OCI-LY1 (cell line): ENCODE data around the gene IGF1R.

Source experiments
- H2AFZ ChIP-seq: fragments of 200-600 bp; sonication (generic), shearing (Covaris generic); 2 replicates; pipeline ENCODE4 v1.6.0; 2014; ENCODE audit warnings: antibody characterized with exemption, mild to moderate bottlenecking, low read length
- H3F3A ChIP-seq: fragments of 200-600 bp; sonication (generic), shearing (Covaris generic); 2 replicates; pipeline ENCODE4 v1.6.0; 2014; ENCODE audit warnings: mild to moderate bottlenecking, antibody characterized with exemption, low read length, moderate library complexity; ENCODE audit not compliant: insufficient read depth
- H3K27ac ChIP-seq: fragments of 200-600 bp; sonication (generic); 2 replicates; pipeline ENCODE4 v1.5.1; 2014; ENCODE audit warnings: low read length, mixed run types, mild to moderate bottlenecking, low read depth; ENCODE audit not compliant: poor library complexity, severe bottlenecking
- H3K27me3 ChIP-seq: fragments of 200-600 bp; sonication (generic); 2 replicates; pipeline ENCODE4 v1.6.0; 2014; ENCODE audit warnings: antibody characterized with exemption, mild to moderate bottlenecking, low read length, moderate library complexity; ENCODE audit not compliant: insufficient read depth
- H3K36me3 ChIP-seq: fragments of 200-600 bp; sonication (generic); 2 replicates; pipeline ENCODE4 v1.6.1; 2014; ENCODE audit warnings: mild to moderate bottlenecking, antibody characterized with exemption, low read length, moderate library complexity, mixed read lengths; ENCODE audit not compliant: insufficient read depth
- H3K4me1 ChIP-seq: fragments of 200-600 bp; sonication (generic); 2 replicates; pipeline ENCODE4 v1.5.1; 2014; ENCODE audit warnings: mild to moderate bottlenecking, low read length, moderate library complexity; ENCODE audit not compliant: insufficient read depth, severe bottlenecking
- H3K4me2 ChIP-seq: fragments of 200-600 bp; sonication (generic), shearing (Covaris generic); 2 replicates; pipeline ENCODE4 v1.6.1; 2014; ENCODE audit warnings: low read length
- H3K4me3 ChIP-seq: fragments of 200-600 bp; sonication (generic); 2 replicates; pipeline ENCODE4 v1.5.1; 2014; ENCODE audit warnings: low read length, low read depth, mild to moderate bottlenecking, mixed read lengths; ENCODE audit not compliant: poor library complexity, severe bottlenecking
- H3K79me2 ChIP-seq: fragments of 200-600 bp; shearing (Covaris generic); 2 replicates; pipeline ENCODE4 v1.6.1; 2016; ENCODE audit warnings: mixed run types, low read length, mixed read lengths; ENCODE audit not compliant: insufficient read depth
- H3K9ac ChIP-seq: fragments of 200-600 bp; sonication (generic), shearing (Covaris generic); 2 replicates; pipeline ENCODE4 v1.6.1; 2014; ENCODE audit warnings: mild to moderate bottlenecking, low read length, mixed read lengths
- H3K9me2 ChIP-seq: fragments of 200-600 bp; sonication (generic), shearing (Covaris generic); 2 replicates; pipeline ENCODE4 v1.6.1; 2014; ENCODE audit warnings: low read depth, mild to moderate bottlenecking, low read length, mixed read lengths
- H3K9me3 ChIP-seq: fragments of 200-600 bp; shearing (Covaris generic); 2 replicates; pipeline ENCODE4 v1.6.1; 2014; ENCODE audit warnings: low read length, mixed read lengths
- H4K20me1 ChIP-seq: fragments of 200-600 bp; sonication (generic), shearing (Covaris generic); 2 replicates; pipeline ENCODE4 v1.6.0; 2016; ENCODE audit warnings: mild to moderate bottlenecking, low read length; ENCODE audit not compliant: insufficient read depth
- CTCF ChIP-seq: fragments of 200-600 bp; sonication (generic), shearing (Covaris generic); IDR thresholded peaks from 2 replicates; pipeline ENCODE4 v1.5.1; 2017; ENCODE audit warnings: mild to moderate bottlenecking, antibody characterized with exemption, low read length, moderate library complexity, mixed read lengths
- EZH2 ChIP-seq: fragments of 200-600 bp; sonication (generic), shearing (Covaris generic); IDR thresholded peaks from 2 replicates; pipeline ENCODE4 v1.8.0; 2017; ENCODE audit warnings: borderline replicate concordance, mixed run types, mild to moderate bottlenecking, antibody characterized with exemption, low read length, moderate library complexity, mixed read lengths

The IGF1R gene

GRCh38 chr15:98884894-98885293, 236.6 kb downstream of the IGF1R start:
- H3K27me3 ChIP-seq, result 0 out of 2 replicates have a peak, but pooled peaks cover 4% of the 10 kb centered on the region
- H2AFZ ChIP-seq, result no peak overlapping the region
- 0 out of 2 replicates have a peak, but pooled peaks cover 2% of the 10 kb centered on the region for H4K20me1 ChIP-seq
- H3F3A ChIP-seq, result no peaks in the 10 kb centered on the region
- no peaks in the 10 kb centered on the region for H3K9me3 ChIP-seq
- no peaks in the 10 kb centered on the region for H3K4me1 ChIP-seq
- no peak overlapping the region for H3K9ac ChIP-seq
- no peaks in the 10 kb centered on the region; the same call in 1 of the 2 replicates for H3K79me2 ChIP-seq
- no peak overlapping the region for H3K27ac ChIP-seq
- no peaks in the 10 kb centered on the region for H3K9me2 ChIP-seq
- TF ChIP-seq CTCF (no peak), EZH2 (no peak)
- H3K36me3 ChIP-seq, result no peaks in the 10 kb centered on the region
- H3K4me2 ChIP-seq, result no peak overlapping the region
- no peak overlapping the region for H3K4me3 ChIP-seq

DNA sequence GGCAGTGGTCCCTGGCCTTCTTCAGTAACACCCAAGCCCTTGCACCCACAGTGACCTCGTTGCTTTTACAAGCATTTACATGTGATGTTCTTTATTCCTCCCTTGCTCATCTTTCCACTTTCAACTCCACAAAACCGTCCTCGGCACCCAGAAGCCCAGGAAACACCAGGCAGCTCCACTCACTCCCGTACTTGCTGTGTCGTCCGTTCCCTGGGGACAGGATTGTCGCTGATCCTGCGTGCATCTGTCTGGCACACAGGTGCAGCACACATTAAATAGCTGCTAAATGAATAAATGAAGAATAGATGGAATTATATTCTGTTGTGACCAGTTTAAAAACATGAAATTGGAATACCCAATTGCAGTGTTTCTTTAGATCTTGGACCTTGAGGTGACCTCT, 239.6 kb downstream of the IGF1R start:
- Histone ChIP-seq H3K4me2 (no peak overlapping the region), H3F3A (no peaks in the 10 kb centered on the region), H3K9me3 (no peaks in the 10 kb centered on the region), H3K4me3 (no peak overlapping the region), H3K9me2 (no peaks in the 10 kb centered on the region), H4K20me1 (0 out of 2 replicates have a peak, but pooled peaks cover 2% of the 10 kb centered on the region), H3K79me2 (no peaks in the 10 kb centered on the region; the same call in 1 of the 2 replicates), H2AFZ (no peak overlapping the region), H3K27ac (no peak overlapping the region), H3K36me3 (no peaks in the 10 kb centered on the region), H3K4me1 (no peaks in the 10 kb centered on the region), H3K9ac (no peak overlapping the region), H3K27me3 (0 out of 2 replicates have a peak, but pooled peaks cover 4% of the 10 kb centered on the region)
- TF ChIP-seq CTCF (no peak), EZH2 (no peak)

GRCh38 chr15:98888820-98889479, 240.6 kb downstream of the IGF1R start:
- Histone ChIP-seq H3K27ac (no peak overlapping the region), H3K36me3 (no peaks in the 10 kb centered on the region), H3K4me2 (no peak overlapping the region), H3K27me3 (0 out of 2 replicates have a peak, but pooled peaks cover 4% of the 10 kb centered on the region), H3K9me3 (no peaks in the 10 kb centered on the region), H3K4me3 (no peak overlapping the region), H3K9me2 (no peaks in the 10 kb centered on the region), H3K4me1 (no peaks in the 10 kb centered on the region), H3K9ac (no peak overlapping the region), H2AFZ (no peak overlapping the region), H4K20me1 (0 out of 2 replicates have a peak, but pooled peaks cover 2% of the 10 kb centered on the region), H3K79me2 (no peaks in the 10 kb centered on the region; the same call in 1 of the 2 replicates), H3F3A (no peaks in the 10 kb centered on the region)
- TF ChIP-seq EZH2 (no peak), CTCF (no peak)
